Ishikawa (cell line): Measurements from ENCODE around the gene GRIA2.
A peak's percentile ranks its signal among the peaks of the same experiment; 100 is the strongest.

ENCODE experiments used
- CEBPB ChIP-seq: IDR thresholded peaks from 2 replicates; pipeline ENCODE4 v1.6.1; 2012
- EP300 ChIP-seq: IDR thresholded peaks from 2 replicates; pipeline ENCODE4 v1.6.1; 2012; ENCODE audit warnings: borderline replicate concordance
- FOXM1 ChIP-seq: IDR thresholded peaks from 2 replicates; pipeline ENCODE4 v1.6.1; 2012; ENCODE audit warnings: low read depth, borderline replicate concordance
- NFIC ChIP-seq: IDR thresholded peaks from 2 replicates; pipeline ENCODE4 v1.6.1; 2012
- RAD21 ChIP-seq: IDR thresholded peaks from 2 replicates; pipeline ENCODE4 v1.6.1; 2012; ENCODE audit warnings: low read depth
- REST ChIP-seq: IDR thresholded peaks from 2 replicates; pipeline ENCODE4 v1.6.1; 2012; ENCODE audit warnings: low read depth, mild to moderate bottlenecking
- TAF1 ChIP-seq: IDR thresholded peaks from 2 replicates; pipeline ENCODE4 v1.6.1; 2012; ENCODE audit warnings: low read depth, mild to moderate bottlenecking
- TEAD4 ChIP-seq: IDR thresholded peaks from 2 replicates; pipeline ENCODE4 v1.6.1; 2012
- YY1 ChIP-seq: IDR thresholded peaks from 2 replicates; pipeline ENCODE4 v1.6.1; 2012; ENCODE audit warnings: low read depth
- TF ChIP-seq, protein P1 (sequence below): IDR thresholded peaks from 2 replicates; pipeline ENCODE4 v1.6.1; 2012
- TF ChIP-seq, protein P2 (sequence below): IDR thresholded peaks from 2 replicates; pipeline ENCODE4 v1.6.1; 2012

DNA sequence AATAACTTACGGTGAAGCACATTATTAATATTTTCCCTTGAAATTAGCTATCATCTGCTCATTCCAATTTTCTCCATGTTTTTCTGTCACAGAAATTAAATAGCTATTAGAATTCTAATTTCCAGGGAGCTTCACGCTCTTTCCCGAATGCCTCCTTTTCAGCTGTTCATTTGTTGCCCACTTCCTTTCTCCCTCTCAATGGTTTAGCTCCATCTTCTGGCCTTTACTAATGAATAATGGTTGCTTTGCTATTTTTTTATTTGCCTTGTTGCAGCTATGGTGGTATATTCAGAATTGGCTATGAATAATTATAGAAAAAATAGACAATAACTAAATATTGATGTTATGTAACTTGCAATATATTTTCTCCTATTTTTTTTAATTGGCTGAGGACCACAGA is 70.5 kb downstream of the GRIA2 start:
- TF ChIP-seq, protein P1, sequence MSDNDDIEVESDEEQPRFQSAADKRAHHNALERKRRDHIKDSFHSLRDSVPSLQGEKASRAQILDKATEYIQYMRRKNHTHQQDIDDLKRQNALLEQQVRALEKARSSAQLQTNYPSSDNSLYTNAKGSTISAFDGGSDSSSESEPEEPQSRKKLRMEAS, result no peak
- TF ChIP-seq FOXM1 (no peak), NFIC (no peak), YY1 (no peak), CEBPB (no peak), REST (no peak), RAD21 (peak; percentile 41), TAF1 (no peak), EP300 (no peak), TEAD4 (no peak)
- TF ChIP-seq, protein P2, sequence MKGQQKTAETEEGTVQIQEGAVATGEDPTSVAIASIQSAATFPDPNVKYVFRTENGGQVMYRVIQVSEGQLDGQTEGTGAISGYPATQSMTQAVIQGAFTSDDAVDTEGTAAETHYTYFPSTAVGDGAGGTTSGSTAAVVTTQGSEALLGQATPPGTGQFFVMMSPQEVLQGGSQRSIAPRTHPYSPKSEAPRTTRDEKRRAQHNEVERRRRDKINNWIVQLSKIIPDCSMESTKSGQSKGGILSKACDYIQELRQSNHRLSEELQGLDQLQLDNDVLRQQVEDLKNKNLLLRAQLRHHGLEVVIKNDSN, result no peak
